KMS-11 (cell line): ENCODE results near the gene CAPZB.
A peak's percentile ranks its signal among the peaks of the same experiment; 100 is the strongest.

Experiments
- H2AFZ ChIP-seq: fragments of 200-600 bp; sonication (generic); 2 replicates; pipeline ENCODE4 v1.6.1; 2016; ENCODE audit warnings: antibody characterized with exemption, mixed run types, low read depth
- H3K27ac ChIP-seq: fragments of 200-600 bp; sonication (generic); 2 replicates; pipeline ENCODE4 v1.6.1; 2016; ENCODE audit warnings: mild to moderate bottlenecking, mixed run types
- H3K27me3 ChIP-seq: fragments of 200-600 bp; sonication (generic); 2 replicates; pipeline ENCODE4 v1.6.1; 2017; ENCODE audit warnings: mild to moderate bottlenecking, low read depth, mixed run types, moderate library complexity; ENCODE audit not compliant: insufficient read depth
- H3K36me3 ChIP-seq: fragments of 200-600 bp; sonication (generic); 2 replicates; pipeline ENCODE4 v1.6.1; 2017; ENCODE audit warnings: mild to moderate bottlenecking, mixed run types; ENCODE audit not compliant: insufficient read depth
- H3K4me1 ChIP-seq: fragments of 200-600 bp; sonication (generic); 2 replicates; pipeline ENCODE4 v1.6.1; 2016; ENCODE audit warnings: mild to moderate bottlenecking, low read depth, mixed run types; ENCODE audit not compliant: poor library complexity, severe bottlenecking
- H3K4me2 ChIP-seq: fragments of 200-600 bp; sonication (generic); 2 replicates; pipeline ENCODE4 v1.7.0; 2016; ENCODE audit warnings: mild to moderate bottlenecking, mixed run types
- H3K4me3 ChIP-seq: fragments of 200-600 bp; sonication (generic); IDR thresholded peaks from 2 replicates; pipeline ENCODE4 v1.6.1; 2017; ENCODE audit warnings: low read depth, low read length, mixed read lengths; ENCODE audit not compliant: insufficient read depth
- H3K79me2 ChIP-seq: fragments of 200-600 bp; sonication (generic); 2 replicates; pipeline ENCODE4 v1.6.1; 2016; ENCODE audit warnings: low read depth, mixed run types; ENCODE audit not compliant: insufficient read depth
- H3K9ac ChIP-seq: fragments of 200-600 bp; sonication (generic); 2 replicates; pipeline ENCODE4 v1.6.1; 2016; ENCODE audit warnings: mild to moderate bottlenecking, mixed run types
- H4K20me1 ChIP-seq: fragments of 200-600 bp; sonication (generic); 2 replicates; pipeline ENCODE4 v1.6.1; 2016; ENCODE audit warnings: mild to moderate bottlenecking, mixed run types; ENCODE audit not compliant: insufficient read depth
- CTCF ChIP-seq: fragments of 200-600 bp; sonication (generic); conservative IDR thresholded peaks from 2 replicates; pipeline ENCODE4 v1.6.1; 2017; ENCODE audit warnings: low read depth, mild to moderate bottlenecking, antibody characterized with exemption, low read length, moderate library complexity, mixed read lengths

Gene CAPZB

DNA sequence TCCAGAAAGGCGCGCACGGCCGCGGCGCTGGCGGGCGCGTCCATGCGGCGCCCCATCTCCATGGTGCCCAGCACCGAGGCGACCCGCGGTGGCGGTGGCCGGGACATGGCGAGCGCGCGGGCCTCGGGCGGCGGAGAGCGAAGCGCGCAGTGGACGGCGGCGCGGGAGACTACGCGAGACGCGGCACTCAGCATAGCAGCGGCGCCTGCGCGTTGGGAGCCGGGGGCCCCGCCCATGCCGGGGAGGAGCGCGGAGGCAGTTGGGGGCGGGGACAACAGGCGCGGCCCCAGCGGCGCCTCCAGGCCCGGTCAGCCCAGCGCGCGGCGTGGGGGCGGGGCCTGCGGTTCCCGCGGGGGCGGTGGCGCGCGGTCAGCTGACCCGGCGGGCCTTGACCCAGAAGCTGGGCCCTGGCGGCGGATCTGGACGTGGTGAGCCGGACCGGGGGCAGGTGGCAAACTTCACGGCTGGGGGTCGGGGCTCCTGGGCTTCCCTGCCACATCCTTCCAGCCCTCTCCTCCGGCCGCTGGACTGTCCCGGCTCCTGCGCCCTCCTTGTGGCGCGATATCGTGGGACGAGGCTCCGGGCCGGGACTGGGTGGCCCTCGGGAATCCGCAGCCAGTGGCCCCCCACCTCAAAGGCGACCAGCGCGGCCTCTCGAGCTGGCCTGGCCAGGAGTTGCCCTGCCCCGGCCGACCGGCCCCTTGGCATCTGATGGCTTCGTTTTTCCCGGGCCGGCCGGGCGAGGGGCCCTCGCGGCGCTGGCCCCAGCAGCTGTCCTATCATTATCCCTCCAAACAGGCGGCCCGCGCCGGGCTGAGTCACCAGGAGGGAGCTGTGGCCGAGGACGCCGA is 173.2 kb downstream of the CAPZB start, which contains the start of the genes AKR7A2 and SLC66A1:
Gene AKR7A2 (minus strand): TSS at position 214 of the 851 bp plus-strand sequence. CDS start 20 bp downstream, at position 194.
Gene SLC66A1 (plus strand): TSS at position 396 of the 851 bp plus-strand sequence. CDS start 5,352 bp downstream, outside the sequence.
- H3K27me3 ChIP-seq, result no peaks in the 10 kb centered on the region
- H3K4me2 ChIP-seq, result peak within 1 kb of the TSS; percentile 85
- H3K4me3 ChIP-seq, result no peak within 1 kb of the TSS
- H2AFZ ChIP-seq, result peak within 1 kb of the TSS; percentile 82
- peaks cover 16% of the 10 kb centered on the region for H3K4me1 ChIP-seq
- H3K79me2 ChIP-seq, result no peaks in the 10 kb centered on the region
- H3K27ac ChIP-seq, result no peak within 1 kb of the TSS
- no peak for TF ChIP-seq CTCF
- H3K36me3 ChIP-seq, result no peaks in the 10 kb centered on the region
- no peaks in the 10 kb centered on the region for H4K20me1 ChIP-seq
- H3K9ac ChIP-seq, result peak within 1 kb of the TSS; percentile 74

DNA sequence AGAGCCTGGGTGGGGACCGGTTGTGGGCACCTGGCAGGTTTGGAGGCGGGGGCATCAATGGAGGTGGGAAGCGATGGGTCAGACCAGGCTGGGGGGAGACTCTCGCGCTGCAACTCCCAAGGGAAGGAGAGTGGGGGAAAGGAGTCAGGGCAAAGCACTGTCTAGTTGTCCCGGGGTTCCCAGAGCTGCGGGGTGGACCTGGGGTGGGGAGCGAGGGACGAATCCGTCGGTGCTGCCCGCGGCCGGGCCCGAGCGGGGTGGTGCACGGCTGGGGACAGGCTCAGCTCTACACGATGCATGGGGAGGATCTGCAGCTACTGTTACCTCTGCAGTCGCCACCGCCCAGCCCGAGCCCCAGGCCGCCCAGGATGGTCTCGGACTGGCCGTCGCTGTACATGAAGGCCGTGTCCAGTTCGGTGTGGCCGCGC is 173.8 kb downstream of the CAPZB start:
- Histone ChIP-seq H3K4me3 (no peak overlapping the region), H3K4me1 (peaks cover 16% of the 10 kb centered on the region), H4K20me1 (no peaks in the 10 kb centered on the region), H3K79me2 (no peaks in the 10 kb centered on the region), H2AFZ (peak overlapping the region; percentile 82), H3K4me2 (peak overlapping the region; percentile 85), H3K27ac (no peak overlapping the region), H3K36me3 (no peaks in the 10 kb centered on the region), H3K27me3 (no peaks in the 10 kb centered on the region), H3K9ac (peak overlapping the region; percentile 74)
- TF ChIP-seq CTCF, result no peak

GRCh38 chr1:19310720-19311502 is 174.4 kb downstream of the CAPZB start:
- Histone ChIP-seq H3K4me2 (peak overlapping the region; percentile 85), H3K79me2 (no peaks in the 10 kb centered on the region), H3K4me3 (no peak overlapping the region), H3K4me1 (peaks cover 16% of the 10 kb centered on the region), H3K9ac (peak overlapping the region; percentile 74; the same call in 1 of the 2 replicates), H3K27me3 (no peaks in the 10 kb centered on the region), H3K27ac (no peak overlapping the region), H4K20me1 (no peaks in the 10 kb centered on the region), H3K36me3 (no peaks in the 10 kb centered on the region), H2AFZ (peak overlapping the region; percentile 82)
- TF ChIP-seq CTCF, result no peak

GRCh38 chr1:19310061-19310460 is 175.3 kb downstream of the CAPZB start:
- no peaks in the 10 kb centered on the region for H3K36me3 ChIP-seq
- no peak for TF ChIP-seq CTCF
- H3K9ac ChIP-seq, result no peak overlapping the region
- no peak overlapping the region for H2AFZ ChIP-seq
- H3K27me3 ChIP-seq, result no peaks in the 10 kb centered on the region
- H4K20me1 ChIP-seq, result no peaks in the 10 kb centered on the region
- H3K79me2 ChIP-seq, result no peaks in the 10 kb centered on the region
- peaks cover 16% of the 10 kb centered on the region for H3K4me1 ChIP-seq
- H3K4me3 ChIP-seq, result no peak overlapping the region
- H3K4me2 ChIP-seq, result no peak overlapping the region
- H3K27ac ChIP-seq, result no peak overlapping the region
